ENCODE data around the gene RAB44.

DNA sequence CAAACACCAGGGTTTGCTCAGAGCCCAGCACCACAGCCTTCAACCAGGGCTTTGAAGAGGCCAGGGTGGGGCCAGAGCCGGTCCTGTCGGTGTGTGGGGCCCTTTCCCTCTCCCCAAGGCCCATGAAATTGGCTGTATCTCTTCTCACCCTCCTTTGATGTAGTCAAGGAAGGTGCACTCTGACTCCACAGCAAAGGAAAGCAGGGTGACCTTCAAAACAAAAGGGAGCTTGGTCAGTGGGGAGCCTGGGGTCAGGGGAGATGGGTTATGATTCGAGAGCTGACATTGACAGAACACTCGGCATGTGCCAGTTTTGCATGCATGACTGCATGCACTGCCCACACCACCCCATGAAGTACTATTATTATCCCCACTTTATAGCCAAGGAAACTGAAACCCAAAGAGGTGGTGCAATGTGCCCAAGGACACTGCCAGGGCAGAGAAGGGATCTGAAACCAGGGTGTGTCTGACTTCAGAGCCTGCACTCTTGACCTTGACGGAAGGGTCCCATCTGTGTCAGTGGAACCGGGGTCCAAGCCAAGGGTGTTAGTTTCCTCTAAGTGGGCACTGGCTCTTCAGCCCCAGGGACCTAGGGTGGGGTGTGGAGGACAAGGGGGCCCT, 55.4 kb downstream of the RAB44 start:
- TF ChIP-seq, protein P1, sequence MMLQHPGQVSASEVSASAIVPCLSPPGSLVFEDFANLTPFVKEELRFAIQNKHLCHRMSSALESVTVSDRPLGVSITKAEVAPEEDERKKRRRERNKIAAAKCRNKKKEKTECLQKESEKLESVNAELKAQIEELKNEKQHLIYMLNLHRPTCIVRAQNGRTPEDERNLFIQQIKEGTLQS (CRISPR knock-in tag; conservative IDR thresholded peaks at IDR 0.05): no peak
- TF ChIP-seq CREM (CRISPR knock-in tag; IDR thresholded peaks at IDR 0.05) (no peak), TCF7 (CRISPR knock-in tag; IDR thresholded peaks at IDR 0.05; ENCODE audit: low read depth) (no peak), FOXP1 (CRISPR knock-in tag; IDR thresholded peaks at IDR 0.05; ENCODE audit: borderline replicate concordance) (no peak), MXD4 (CRISPR knock-in tag; IDR thresholded peaks at IDR 0.05; ENCODE audit: borderline replicate concordance) (no peak), OVOL2 (CRISPR knock-in tag; IDR thresholded peaks at IDR 0.05; ENCODE audit: borderline replicate concordance) (no peak)
- TF ChIP-seq, protein P2, sequence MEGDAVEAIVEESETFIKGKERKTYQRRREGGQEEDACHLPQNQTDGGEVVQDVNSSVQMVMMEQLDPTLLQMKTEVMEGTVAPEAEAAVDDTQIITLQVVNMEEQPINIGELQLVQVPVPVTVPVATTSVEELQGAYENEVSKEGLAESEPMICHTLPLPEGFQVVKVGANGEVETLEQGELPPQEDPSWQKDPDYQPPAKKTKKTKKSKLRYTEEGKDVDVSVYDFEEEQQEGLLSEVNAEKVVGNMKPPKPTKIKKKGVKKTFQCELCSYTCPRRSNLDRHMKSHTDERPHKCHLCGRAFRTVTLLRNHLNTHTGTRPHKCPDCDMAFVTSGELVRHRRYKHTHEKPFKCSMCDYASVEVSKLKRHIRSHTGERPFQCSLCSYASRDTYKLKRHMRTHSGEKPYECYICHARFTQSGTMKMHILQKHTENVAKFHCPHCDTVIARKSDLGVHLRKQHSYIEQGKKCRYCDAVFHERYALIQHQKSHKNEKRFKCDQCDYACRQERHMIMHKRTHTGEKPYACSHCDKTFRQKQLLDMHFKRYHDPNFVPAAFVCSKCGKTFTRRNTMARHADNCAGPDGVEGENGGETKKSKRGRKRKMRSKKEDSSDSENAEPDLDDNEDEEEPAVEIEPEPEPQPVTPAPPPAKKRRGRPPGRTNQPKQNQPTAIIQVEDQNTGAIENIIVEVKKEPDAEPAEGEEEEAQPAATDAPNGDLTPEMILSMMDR (IDR thresholded peaks at IDR 0.05): no peak
- TF ChIP-seq, protein P3, sequence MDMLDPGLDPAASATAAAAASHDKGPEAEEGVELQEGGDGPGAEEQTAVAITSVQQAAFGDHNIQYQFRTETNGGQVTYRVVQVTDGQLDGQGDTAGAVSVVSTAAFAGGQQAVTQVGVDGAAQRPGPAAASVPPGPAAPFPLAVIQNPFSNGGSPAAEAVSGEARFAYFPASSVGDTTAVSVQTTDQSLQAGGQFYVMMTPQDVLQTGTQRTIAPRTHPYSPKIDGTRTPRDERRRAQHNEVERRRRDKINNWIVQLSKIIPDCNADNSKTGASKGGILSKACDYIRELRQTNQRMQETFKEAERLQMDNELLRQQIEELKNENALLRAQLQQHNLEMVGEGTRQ (CRISPR knock-in tag; IDR thresholded peaks at IDR 0.05): no peak
- TF ChIP-seq, protein P4, sequence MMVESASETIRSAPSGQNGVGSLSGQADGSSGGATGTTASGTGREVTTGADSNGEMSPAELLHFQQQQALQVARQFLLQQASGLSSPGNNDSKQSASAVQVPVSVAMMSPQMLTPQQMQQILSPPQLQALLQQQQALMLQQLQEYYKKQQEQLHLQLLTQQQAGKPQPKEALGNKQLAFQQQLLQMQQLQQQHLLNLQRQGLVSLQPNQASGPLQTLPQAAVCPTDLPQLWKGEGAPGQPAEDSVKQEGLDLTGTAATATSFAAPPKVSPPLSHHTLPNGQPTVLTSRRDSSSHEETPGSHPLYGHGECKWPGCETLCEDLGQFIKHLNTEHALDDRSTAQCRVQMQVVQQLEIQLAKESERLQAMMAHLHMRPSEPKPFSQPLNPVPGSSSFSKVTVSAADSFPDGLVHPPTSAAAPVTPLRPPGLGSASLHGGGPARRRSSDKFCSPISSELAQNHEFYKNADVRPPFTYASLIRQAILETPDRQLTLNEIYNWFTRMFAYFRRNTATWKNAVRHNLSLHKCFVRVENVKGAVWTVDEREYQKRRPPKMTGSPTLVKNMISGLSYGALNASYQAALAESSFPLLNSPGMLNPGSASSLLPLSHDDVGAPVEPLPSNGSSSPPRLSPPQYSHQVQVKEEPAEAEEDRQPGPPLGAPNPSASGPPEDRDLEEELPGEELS (CRISPR knock-in tag; IDR thresholded peaks at IDR 0.05): no peak

All from WTC11 (cell line).